ENCODE measurements around the gene SLC35F1. TPM values are rescaled to one million over a fixed set of nuclear protein-coding genes. Genes with fewer than 3 reads are reported as not detected.

SLC35F1 gene
- total and polyA plus RNA-seq, 10 of the 15 experiments (the other 5 are each of a cell fraction or from before 2014, with no cell fraction given), result 0.01 TPM; not detected in 9

- H3K4me2 ChIP-seq (ENCODE audit: control insufficient read depth, insufficient read depth), result no peak overlapping the region
- ChIA-PET RAD21 (ENCODE audit: unreplicated experiment) (no interaction called here), CTCF (no interaction called here), SMC1A (ENCODE audit: uncharacterized antibody, unreplicated experiment) (no interaction called here), POLR2A (no interaction called here)
- no peak overlapping the region for H3K4me3 ChIP-seq
- TF ChIP-seq PAX8 (IDR thresholded peaks at IDR 0.05) (no peak), TCF12 (IDR thresholded peaks at IDR 0.05; ENCODE audit: low read depth, low read length) (no peak)
- no TSS peak for BruUV-seq (replicated peaks)
- ATAC-seq, result no peak
- H3K36me3 ChIP-seq (ENCODE audit: control insufficient read depth in 2 of 2, insufficient read depth in 2 of 2, low read length in 1 of 2), result no peaks in the 10 kb centered on the region
- intact Hi-C loops (cut with micrococcal nuclease; ENCODE audit: unreplicated experiment) (no loop called here), in situ Hi-C loops (cut with MboI) (no loop called here)
- H2AFZ ChIP-seq (ENCODE audit: control insufficient read depth, low read depth, low read length), result no peak overlapping the region
- no peaks in the 10 kb centered on the region for H3K9me3 ChIP-seq (replicated peaks; ENCODE audit: control insufficient read depth, insufficient read depth, low read length)
- WGBS (ENCODE audit: insufficient coverage, insufficient replicate concordance, low lambda C conversion rate, missing lambda C conversion rate), result 50% methylated on average over 1 of the region's 1 CpG
- H3K79me2 ChIP-seq (ENCODE audit: control insufficient read depth, insufficient read depth, low read length), result no peaks in the 10 kb centered on the region
- no peak overlapping the region for H3K27ac ChIP-seq (ENCODE audit: control insufficient read depth, insufficient read depth)
- DNase-seq (ENCODE audit: low read depth, low spot score), result no peak
- H3K4me1 ChIP-seq (ENCODE audit: control insufficient read depth, insufficient read depth, low read length), result no peaks in the 10 kb centered on the region
- H3K9ac ChIP-seq (ENCODE audit: control insufficient read depth, insufficient read depth, low read length), result no peak overlapping the region
- H4K20me1 ChIP-seq (ENCODE audit: control insufficient read depth, insufficient read depth), result no peaks in the 10 kb centered on the region
- no peaks in the 10 kb centered on the region for H3K27me3 ChIP-seq (replicated peaks in 1 of 2; ENCODE audit: control insufficient read depth in 2 of 2, insufficient read depth in 2 of 2, low read length in 1 of 2)
- no peak for FAIRE-seq
Observed at GRCh38 chr6:118335325-118335816, 428.3 kb downstream of the SLC35F1 start.

DNA sequence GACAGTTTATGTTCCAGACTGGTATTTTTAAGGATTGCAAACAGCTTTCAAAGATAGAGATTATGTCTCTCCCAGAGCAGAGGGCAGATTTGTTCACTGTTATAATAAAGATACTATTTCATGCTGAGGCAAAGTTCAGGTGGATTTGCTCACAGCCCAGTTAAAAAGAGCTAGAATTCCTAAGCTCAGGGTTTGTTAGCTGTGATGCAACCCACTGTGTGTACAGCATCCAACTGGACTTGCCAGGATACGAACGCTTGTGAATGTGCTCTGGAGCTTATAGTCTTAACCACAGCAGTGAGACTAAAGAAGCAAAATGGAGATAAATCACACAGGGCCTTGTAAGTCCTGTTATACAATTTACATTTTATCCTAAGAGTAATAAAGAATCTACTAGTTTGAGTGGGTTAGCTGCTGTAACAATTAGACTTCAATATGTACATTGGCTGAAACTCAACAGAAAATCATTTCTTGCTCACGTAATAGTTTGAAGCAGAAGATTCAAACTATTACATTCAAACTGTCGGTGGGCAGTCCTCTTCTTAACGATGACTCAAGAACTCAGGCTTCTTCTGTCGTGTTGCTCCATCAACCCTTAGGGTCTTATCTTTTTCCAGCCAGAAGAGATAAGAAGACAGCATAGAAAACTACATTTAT lies 437.1 kb downstream of the SLC35F1 start:
- no peak overlapping the region for H3K27ac ChIP-seq (ENCODE audit: control insufficient read depth, insufficient read depth)
- H3K4me2 ChIP-seq (ENCODE audit: control insufficient read depth, insufficient read depth), result no peak overlapping the region
- WGBS (ENCODE audit: insufficient coverage, insufficient replicate concordance, low lambda C conversion rate, missing lambda C conversion rate), result 36% methylated on average over 6 of the region's 6 CpGs
- intact Hi-C loops (cut with micrococcal nuclease; ENCODE audit: unreplicated experiment) (no loop called here), in situ Hi-C loops (cut with MboI) (no loop called here)
- no peak overlapping the region for H3K4me3 ChIP-seq
- no peaks in the 10 kb centered on the region for H3K27me3 ChIP-seq (replicated peaks in 1 of 2; ENCODE audit: control insufficient read depth in 2 of 2, insufficient read depth in 2 of 2, low read length in 1 of 2)
- H3K79me2 ChIP-seq (ENCODE audit: control insufficient read depth, insufficient read depth, low read length), result no peaks in the 10 kb centered on the region
- POLR2A ChIA-PET, result no interaction called here
- H3K9ac ChIP-seq (ENCODE audit: control insufficient read depth, insufficient read depth, low read length), result no peak overlapping the region
- RAD21 ChIA-PET (ENCODE audit: unreplicated experiment), result no interaction called here
- FAIRE-seq (no peak), ATAC-seq (no peak), DNase-seq (ENCODE audit: low read depth, low spot score) (no peak)
- H2AFZ ChIP-seq (ENCODE audit: control insufficient read depth, low read depth, low read length), result no peak overlapping the region
- H3K9me3 ChIP-seq (replicated peaks; ENCODE audit: control insufficient read depth, insufficient read depth, low read length), result no peaks in the 10 kb centered on the region; the same call in 2 of the 3 replicates
- H3K4me1 ChIP-seq (ENCODE audit: control insufficient read depth, insufficient read depth, low read length), result no peaks in the 10 kb centered on the region
- CTCF ChIA-PET, result interaction anchor here (1.0 kb wide), 1 partner anchor 59 kb away, joined by 3 read pairs; no protein-coding TSS in a partner anchor
- no peaks in the 10 kb centered on the region for H3K36me3 ChIP-seq (ENCODE audit: control insufficient read depth in 2 of 2, insufficient read depth in 2 of 2, low read length in 1 of 2)
- H4K20me1 ChIP-seq (ENCODE audit: control insufficient read depth, insufficient read depth), result no peaks in the 10 kb centered on the region
- TF ChIP-seq CREM (IDR thresholded peaks at IDR 0.05; ENCODE audit: low read depth) (no peak), JUND (IDR thresholded peaks at IDR 0.05; ENCODE audit: low read depth, low read length) (no peak), HDAC2 (IDR thresholded peaks at IDR 0.05) (no peak), RAD21 (IDR thresholded peaks at IDR 0.05; ENCODE audit: insufficient read depth, low read depth, low read length) (no peak), ZNF274 (IDR thresholded peaks at IDR 0.05; ENCODE audit: insufficient read depth, insufficient read length) (no peak), CHD4 (IDR thresholded peaks at IDR 0.05) (no peak), ZBED1 (IDR thresholded peaks at IDR 0.05; ENCODE audit: borderline replicate concordance) (no peak)
- TF ChIP-seq, protein P1, sequence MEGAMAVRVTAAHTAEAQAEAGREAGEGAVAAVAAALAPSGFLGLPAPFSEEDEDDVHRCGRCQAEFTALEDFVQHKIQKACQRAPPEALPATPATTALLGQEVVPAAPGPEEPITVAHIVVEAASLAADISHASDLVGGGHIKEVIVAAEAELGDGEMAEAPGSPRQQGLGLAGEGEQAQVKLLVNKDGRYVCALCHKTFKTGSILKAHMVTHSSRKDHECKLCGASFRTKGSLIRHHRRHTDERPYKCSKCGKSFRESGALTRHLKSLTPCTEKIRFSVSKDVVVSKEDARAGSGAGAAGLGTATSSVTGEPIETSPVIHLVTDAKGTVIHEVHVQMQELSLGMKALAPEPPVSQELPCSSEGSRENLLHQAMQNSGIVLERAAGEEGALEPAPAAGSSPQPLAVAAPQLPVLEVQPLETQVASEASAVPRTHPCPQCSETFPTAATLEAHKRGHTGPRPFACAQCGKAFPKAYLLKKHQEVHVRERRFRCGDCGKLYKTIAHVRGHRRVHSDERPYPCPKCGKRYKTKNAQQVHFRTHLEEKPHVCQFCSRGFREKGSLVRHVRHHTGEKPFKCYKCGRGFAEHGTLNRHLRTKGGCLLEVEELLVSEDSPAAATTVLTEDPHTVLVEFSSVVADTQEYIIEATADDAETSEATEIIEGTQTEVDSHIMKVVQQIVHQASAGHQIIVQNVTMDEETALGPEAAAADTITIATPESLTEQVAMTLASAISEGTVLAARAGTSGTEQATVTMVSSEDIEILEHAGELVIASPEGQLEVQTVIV (IDR thresholded peaks at IDR 0.05; ENCODE audit: borderline replicate concordance, partially characterized antibody), result no peak
- BruUV-seq (replicated peaks), result no TSS peak
- SMC1A ChIA-PET (ENCODE audit: uncharacterized antibody, unreplicated experiment), result no interaction called here
